ENCODE data around the gene RDH8.
"Not testable (repeated sequence)": the region's sequence is repeated elsewhere in the genome, so short reads cannot be mapped to it uniquely, and the experiment has no call there.

RDH8 gene

GRCh38 chr19:10020851-10021250 lies 7.6 kb downstream of the RDH8 start:
- no peak for ATAC-seq
- TF ChIP-seq PATZ1 (CRISPR knock-in tag; IDR thresholded peaks at IDR 0.05; ENCODE audit: borderline replicate concordance) = no peak
- TF ChIP-seq CSDC2 (CRISPR knock-in tag; IDR thresholded peaks at IDR 0.05) = no peak
- TF ChIP-seq RARB (CRISPR knock-in tag; IDR thresholded peaks at IDR 0.05) = no peak
- TF ChIP-seq ISL1 (CRISPR knock-in tag; IDR thresholded peaks at IDR 0.05) = no peak
- no peak for TF ChIP-seq ZC3H10 (CRISPR knock-in tag; IDR thresholded peaks at IDR 0.05)
- no peak for TF ChIP-seq POU6F1 (CRISPR knock-in tag; IDR thresholded peaks at IDR 0.05; ENCODE audit: borderline replicate concordance, low read depth)
- TF ChIP-seq GLIS3 (CRISPR knock-in tag; IDR thresholded peaks at IDR 0.05) = no peak
- TF ChIP-seq ESRRG (CRISPR knock-in tag; IDR thresholded peaks at IDR 0.05) = no peak
- TF ChIP-seq ZNF70 (CRISPR knock-in tag; IDR thresholded peaks at IDR 0.05) = no peak
- no peak for TF ChIP-seq SNAI2 (CRISPR knock-in tag; IDR thresholded peaks at IDR 0.05)
- TF ChIP-seq CREB5 (CRISPR knock-in tag; IDR thresholded peaks at IDR 0.05; ENCODE audit: low read depth) = no peak
- TF ChIP-seq BACH2 (CRISPR knock-in tag; IDR thresholded peaks at IDR 0.05; ENCODE audit: borderline replicate concordance) = no peak
- no peak for TF ChIP-seq ZNF8 (CRISPR knock-in tag; IDR thresholded peaks at IDR 0.05)
- no peak for TF ChIP-seq PPARA (CRISPR knock-in tag; IDR thresholded peaks at IDR 0.05; ENCODE audit: borderline replicate concordance)
- TF ChIP-seq OSR1 (CRISPR knock-in tag; IDR thresholded peaks at IDR 0.05) = no peak
- TF ChIP-seq ARNTL (CRISPR knock-in tag; IDR thresholded peaks at IDR 0.05; ENCODE audit: borderline replicate concordance, low read depth) = no peak
- no peak for TF ChIP-seq TCF4 (CRISPR knock-in tag; IDR thresholded peaks at IDR 0.05; ENCODE audit: borderline replicate concordance)
- TF ChIP-seq ZFP30 (CRISPR knock-in tag; IDR thresholded peaks at IDR 0.05) = no peak

GRCh38 chr19:10021446-10021845 lies 8.2 kb downstream of the RDH8 start:
- no peak for ATAC-seq

GRCh38 chr19:10021863-10022262 lies 8.6 kb downstream of the RDH8 start:
- TF ChIP-seq TCF4 (CRISPR knock-in tag; IDR thresholded peaks at IDR 0.05; ENCODE audit: borderline replicate concordance) (no peak), ZNF8 (CRISPR knock-in tag; IDR thresholded peaks at IDR 0.05) (no peak), SNAI2 (CRISPR knock-in tag; IDR thresholded peaks at IDR 0.05) (no peak), ZNF565 (CRISPR knock-in tag; conservative IDR thresholded peaks at IDR 0.05; ENCODE audit: low read depth) (no peak), ZFP3 (CRISPR knock-in tag; IDR thresholded peaks at IDR 0.05) (no peak), PPARA (CRISPR knock-in tag; IDR thresholded peaks at IDR 0.05; ENCODE audit: borderline replicate concordance) (no peak), CSDC2 (CRISPR knock-in tag; IDR thresholded peaks at IDR 0.05) (no peak), POU6F1 (CRISPR knock-in tag; IDR thresholded peaks at IDR 0.05; ENCODE audit: borderline replicate concordance, low read depth) (no peak), BACH2 (CRISPR knock-in tag; IDR thresholded peaks at IDR 0.05; ENCODE audit: borderline replicate concordance) (no peak), ARNTL (CRISPR knock-in tag; IDR thresholded peaks at IDR 0.05; ENCODE audit: borderline replicate concordance, low read depth) (no peak), PATZ1 (CRISPR knock-in tag; IDR thresholded peaks at IDR 0.05; ENCODE audit: borderline replicate concordance) (no peak)
- ATAC-seq = no peak

More at GRCh38 chr19:10021446-10021845, 8.2 kb downstream of the RDH8 start:
- TF ChIP-seq ISL1 (CRISPR knock-in tag; IDR thresholded peaks at IDR 0.05) = no peak
- no peak for TF ChIP-seq ZNF8 (CRISPR knock-in tag; IDR thresholded peaks at IDR 0.05)
- TF ChIP-seq ZNF70 (CRISPR knock-in tag; IDR thresholded peaks at IDR 0.05) = no peak
- no peak for TF ChIP-seq SNAI2 (CRISPR knock-in tag; IDR thresholded peaks at IDR 0.05)
- no peak for TF ChIP-seq TOX (CRISPR knock-in tag; IDR thresholded peaks at IDR 0.05; ENCODE audit: borderline replicate concordance)
- no peak for TF ChIP-seq PPARA (CRISPR knock-in tag; IDR thresholded peaks at IDR 0.05; ENCODE audit: borderline replicate concordance)
- no peak for TF ChIP-seq ARNTL (CRISPR knock-in tag; IDR thresholded peaks at IDR 0.05; ENCODE audit: borderline replicate concordance, low read depth)
- no peak for TF ChIP-seq ESRRG (CRISPR knock-in tag; IDR thresholded peaks at IDR 0.05)
- no peak for TF ChIP-seq OSR1 (CRISPR knock-in tag; IDR thresholded peaks at IDR 0.05)
- no peak for TF ChIP-seq TCF4 (CRISPR knock-in tag; IDR thresholded peaks at IDR 0.05; ENCODE audit: borderline replicate concordance)

DNA sequence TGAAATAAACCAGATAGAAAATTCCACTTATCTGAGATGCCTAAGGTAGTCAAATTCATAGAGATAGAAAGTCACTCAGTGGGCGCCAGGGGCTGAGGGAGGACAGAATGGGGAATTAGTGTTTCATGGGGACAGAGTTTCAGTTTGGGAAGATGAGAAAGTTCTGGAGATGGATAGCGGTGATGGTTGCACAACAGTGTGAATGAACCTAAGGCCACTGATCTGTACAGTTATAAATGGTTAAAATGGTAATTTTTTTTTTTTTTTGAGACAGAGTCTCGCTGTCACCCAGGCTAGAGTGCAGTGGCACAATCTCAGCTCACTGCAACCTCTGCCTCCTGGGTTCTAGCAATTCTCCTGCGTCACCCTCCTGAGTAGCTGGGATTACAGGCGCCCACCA lies 9.8 kb downstream of the RDH8 start:
- not testable (repeated sequence) for ATAC-seq

Measured in SK-N-SH treated with all-trans-retinoic acid at 6 μM for 48 hours (cell line).